ENCODE data around the gene CCDC87. TPM values are rescaled to one million over a fixed set of nuclear protein-coding genes. Genes with fewer than 3 reads are reported as not detected.

CCDC87 gene
- total and polyA plus RNA-seq, 4 donors = 0.12 to 0.67 (median 0.22) TPM

- no peak for DNase-seq
- no peaks in the 10 kb centered on the region for H3K27me3 ChIP-seq (ENCODE audit: control insufficient read depth in 3 of 3, insufficient read depth in 3 of 3, low read length in 2 of 3)
- H3K4me3 ChIP-seq = no peak overlapping the region
- TF ChIP-seq CTCF (IDR thresholded peaks at IDR 0.05; ENCODE audit: control extremely low read depth, extremely low read depth) = no peak
- no peaks in the 10 kb centered on the region for H3K9me3 ChIP-seq (ENCODE audit: control insufficient read depth in 4 of 4, insufficient read depth in 3 of 4, low read length in 3 of 4)
- peaks cover 0 to 11% (median 4%) of the 10 kb centered on the region in 5 donors for H3K4me1 ChIP-seq (ENCODE audit: control insufficient read depth in 5 of 5, insufficient read depth in 5 of 5, low read length in 5 of 5)
- H3K27ac ChIP-seq (ENCODE audit: low read depth in 1 of 2, low read length in 1 of 2) = no peak overlapping the region
- no peak overlapping the region for H3K9ac ChIP-seq (ENCODE audit: insufficient read depth in 1 of 2, low read length in 2 of 2)
- no peak for ATAC-seq (ENCODE audit: insufficient read depth, low FRiP score)
- peaks cover 19 to 67% (median 61%) of the 10 kb centered on the region in 4 donors for H3K36me3 ChIP-seq (ENCODE audit: control insufficient read depth in 4 of 4, insufficient read depth in 4 of 4, low read length in 4 of 4)
- 95 to 97% methylated on average over 19 to 26 of the region's 26 CpGs for WGBS, 2 donors
Measured at GRCh38 chr11:66625041-66625751, 32.3 kb upstream of the CCDC87 start.

- H3K4me1 ChIP-seq (ENCODE audit: control insufficient read depth in 5 of 5, insufficient read depth in 5 of 5, low read length in 5 of 5) = peaks cover 0 to 11% (median 7%) of the 10 kb centered on the region in 5 donors
- TF ChIP-seq CTCF (IDR thresholded peaks at IDR 0.05; ENCODE audit: control extremely low read depth, extremely low read depth) = no peak
- H3K9ac ChIP-seq (ENCODE audit: insufficient read depth in 1 of 2, low read length in 2 of 2) = no peak overlapping the region
- no peaks in the 10 kb centered on the region for H3K9me3 ChIP-seq (ENCODE audit: control insufficient read depth in 4 of 4, insufficient read depth in 3 of 4, low read length in 3 of 4)
- ATAC-seq (ENCODE audit: insufficient read depth, low FRiP score) (no peak), DNase-seq (no peak)
- no peak overlapping the region for H3K4me3 ChIP-seq
- no peak overlapping the region for H3K27ac ChIP-seq (ENCODE audit: low read depth in 1 of 2, low read length in 1 of 2)
- 91 to 93% methylated on average over 16 of the region's 16 CpGs for WGBS, 2 donors
- peaks cover 19 to 60% (median 56%) of the 10 kb centered on the region in 4 donors for H3K36me3 ChIP-seq (ENCODE audit: control insufficient read depth in 4 of 4, insufficient read depth in 4 of 4, low read length in 4 of 4)
- H3K27me3 ChIP-seq (ENCODE audit: control insufficient read depth in 3 of 3, insufficient read depth in 3 of 3, low read length in 2 of 3) = no peaks in the 10 kb centered on the region
Measured at GRCh38 chr11:66624450-66624849, 31.6 kb upstream of the CCDC87 start.

- 41 to 42% methylated on average over 4 of the region's 4 CpGs for WGBS, 2 donors
- no peak for ATAC-seq (ENCODE audit: insufficient read depth, low FRiP score)
Measured at GRCh38 chr11:66619080-66619554, 26.3 kb upstream of the CCDC87 start.

More at GRCh38 chr11:66619080-66619554, 26.3 kb upstream of the CCDC87 start:
- TF ChIP-seq CTCF (IDR thresholded peaks at IDR 0.05; ENCODE audit: control extremely low read depth, extremely low read depth) = no peak
- no peaks in the 10 kb centered on the region for H3K27me3 ChIP-seq (ENCODE audit: control insufficient read depth in 3 of 3, insufficient read depth in 3 of 3, low read length in 2 of 3)
- peak in 2 of 3 donors; percentile 35 to 53 for DNase-seq
- peaks cover 0 to 25% (median 15%) of the 10 kb centered on the region in 4 donors for H3K36me3 ChIP-seq (ENCODE audit: control insufficient read depth in 4 of 4, insufficient read depth in 4 of 4, low read length in 4 of 4)
- peaks cover 0 to 24% (median 12%) of the 10 kb centered on the region in 5 donors for H3K4me1 ChIP-seq (ENCODE audit: control insufficient read depth in 5 of 5, insufficient read depth in 5 of 5, low read length in 5 of 5)
- no peak overlapping the region for H3K4me3 ChIP-seq
- no peaks in the 10 kb centered on the region for H3K9me3 ChIP-seq (ENCODE audit: control insufficient read depth in 4 of 4, insufficient read depth in 3 of 4, low read length in 3 of 4)
- peak overlapping the region; percentile 58 to 72 for H3K27ac ChIP-seq (ENCODE audit: low read depth in 1 of 2, low read length in 1 of 2)
- H3K9ac ChIP-seq (ENCODE audit: insufficient read depth in 1 of 2, low read length in 2 of 2) = peak overlapping the region in 1 of 2 donors; percentile 42

Measured in lung (tissue), 12 donors.